HG03558 (cell line): ENCODE data around the gene KCNA1.

Experiments used
- ATAC-seq: cut with Tn5 transposase; IDR thresholded peaks from one replicate; pipeline ENCODE4 v1.9.1; 2021; ENCODE audit warnings: moderate number of reproducible peaks; ENCODE audit not compliant: unreplicated experiment; ENCODE audit errors: extremely low read depth

KCNA1 gene

DNA sequence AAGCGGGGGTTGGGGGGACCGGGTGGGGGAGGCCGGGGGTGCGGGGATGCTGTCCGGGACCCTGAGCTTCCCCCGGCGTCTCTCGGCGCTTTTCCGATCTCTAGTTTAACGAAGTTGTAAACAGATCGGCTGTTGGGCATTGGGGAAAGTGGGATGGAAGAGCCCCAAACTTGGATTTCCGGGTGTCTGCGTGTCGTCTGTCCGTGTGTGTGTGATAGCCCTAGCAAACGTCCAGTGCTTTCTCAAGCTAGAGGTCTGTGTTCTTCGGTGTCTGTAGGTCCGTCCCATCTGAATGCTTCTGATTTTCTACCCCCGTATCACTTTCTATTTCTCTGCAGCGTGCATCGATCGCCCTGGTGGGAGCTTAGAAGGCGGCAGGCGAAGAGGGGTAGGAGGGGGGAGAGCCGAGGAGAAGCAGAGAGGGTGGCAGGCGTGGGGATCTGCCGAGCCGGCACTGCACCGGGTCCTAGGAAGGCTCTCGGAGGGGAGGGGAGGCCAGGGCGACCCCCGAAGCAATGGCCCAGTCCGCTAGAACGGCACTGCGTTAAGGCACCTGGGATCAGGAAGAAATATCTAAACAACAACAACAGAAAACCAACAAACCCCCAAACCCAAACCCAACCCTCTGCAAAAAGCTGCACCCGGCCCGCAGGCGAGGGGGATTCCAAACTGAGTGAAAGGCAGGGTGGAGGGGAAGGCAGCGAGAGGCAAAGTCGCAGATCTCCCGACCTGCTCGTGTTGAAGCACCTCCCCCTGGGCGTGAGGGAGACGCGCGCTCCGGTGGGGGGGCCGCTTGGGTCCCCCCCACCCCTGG is 1.0 kb downstream of the KCNA1 start:
- no peak for ATAC-seq

DNA sequence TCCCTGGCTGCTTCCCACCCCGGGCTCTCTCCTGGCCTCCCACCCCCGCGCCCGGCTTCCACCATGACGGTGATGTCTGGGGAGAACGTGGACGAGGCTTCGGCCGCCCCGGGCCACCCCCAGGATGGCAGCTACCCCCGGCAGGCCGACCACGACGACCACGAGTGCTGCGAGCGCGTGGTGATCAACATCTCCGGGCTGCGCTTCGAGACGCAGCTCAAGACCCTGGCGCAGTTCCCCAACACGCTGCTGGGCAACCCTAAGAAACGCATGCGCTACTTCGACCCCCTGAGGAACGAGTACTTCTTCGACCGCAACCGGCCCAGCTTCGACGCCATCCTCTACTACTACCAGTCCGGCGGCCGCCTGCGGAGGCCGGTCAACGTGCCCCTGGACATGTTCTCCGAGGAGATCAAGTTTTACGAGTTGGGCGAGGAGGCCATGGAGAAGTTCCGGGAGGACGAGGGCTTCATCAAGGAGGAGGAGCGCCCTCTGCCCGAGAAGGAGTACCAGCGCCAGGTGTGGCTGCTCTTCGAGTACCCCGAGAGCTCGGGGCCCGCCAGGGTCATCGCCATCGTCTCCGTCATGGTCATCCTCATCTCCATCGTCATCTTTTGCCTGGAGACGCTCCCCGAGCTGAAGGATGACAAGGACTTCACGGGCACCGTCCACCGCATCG is 1.8 kb downstream of the KCNA1 start:
- no peak for ATAC-seq

GRCh38 chr12:4914720-4915119 is 5.0 kb downstream of the KCNA1 start:
- ATAC-seq = no peak

DNA sequence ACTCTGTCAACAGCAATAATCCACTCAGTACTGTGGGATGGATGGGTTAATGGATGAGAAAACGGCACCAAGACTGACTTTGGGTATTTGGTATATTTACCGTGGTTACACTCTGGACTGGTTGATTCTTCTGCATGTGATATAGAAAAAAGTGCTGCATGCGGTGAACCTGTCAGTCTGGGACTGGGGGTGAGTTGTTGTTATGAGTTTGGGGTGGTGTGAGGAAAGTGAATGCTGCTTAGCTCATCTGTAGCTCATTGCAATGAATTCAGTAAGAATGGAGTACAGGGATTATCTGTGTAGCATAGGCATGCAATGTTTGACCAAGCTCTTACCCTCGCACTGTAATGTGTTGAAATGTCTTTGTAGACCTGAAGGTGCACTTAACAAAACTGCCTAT is 6.0 kb downstream of the KCNA1 start:
- no peak for ATAC-seq

DNA sequence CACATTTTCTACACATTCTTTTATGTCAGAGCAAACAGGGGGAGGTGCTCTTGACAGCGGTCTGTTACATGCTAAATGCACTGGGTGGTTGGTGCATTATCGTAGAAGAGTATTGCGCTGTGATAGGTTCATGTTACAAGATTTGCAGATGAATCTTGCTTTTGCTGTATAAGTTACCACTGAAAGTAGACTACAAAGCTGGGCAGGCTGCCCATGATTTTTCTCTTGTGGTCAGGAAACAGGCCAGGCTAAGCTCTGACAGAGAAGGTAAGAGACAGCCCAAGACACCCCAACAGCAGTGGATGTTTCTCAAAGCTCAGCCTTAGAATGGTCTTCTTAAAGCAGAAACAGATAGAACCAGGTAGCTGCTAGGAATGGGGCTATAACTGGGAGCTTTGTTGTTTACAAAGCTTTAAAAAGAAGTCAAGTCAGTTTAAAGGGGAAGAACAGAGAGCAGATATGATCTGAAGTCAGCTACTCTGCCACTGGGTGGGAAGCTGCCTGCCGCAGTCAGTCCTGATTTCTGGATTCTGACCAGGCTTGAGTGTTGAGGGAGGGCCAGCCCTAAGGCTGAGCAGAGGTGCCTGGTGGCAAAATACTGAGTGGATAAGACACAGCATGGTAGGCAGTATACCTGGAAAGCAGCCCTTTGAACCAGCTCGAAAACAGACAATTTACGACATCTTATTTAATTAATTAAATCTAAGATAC is 9.4 kb downstream of the KCNA1 start:
- ATAC-seq = no peak

- no peak for ATAC-seq
Measured at GRCh38 chr12:4932576-4932975, 22.9 kb downstream of the KCNA1 start.

- no peak for ATAC-seq
Measured at GRCh38 chr12:4933411-4933810, 23.7 kb downstream of the KCNA1 start.

GRCh38 chr12:4934407-4935035 is 24.8 kb downstream of the KCNA1 start:
- no peak for ATAC-seq

- ATAC-seq = no peak
Measured at GRCh38 chr12:4938900-4939299, 29.2 kb downstream of the KCNA1 start.

- no peak for ATAC-seq
Measured at GRCh38 chr12:4939418-4940023, 29.8 kb downstream of the KCNA1 start.

DNA sequence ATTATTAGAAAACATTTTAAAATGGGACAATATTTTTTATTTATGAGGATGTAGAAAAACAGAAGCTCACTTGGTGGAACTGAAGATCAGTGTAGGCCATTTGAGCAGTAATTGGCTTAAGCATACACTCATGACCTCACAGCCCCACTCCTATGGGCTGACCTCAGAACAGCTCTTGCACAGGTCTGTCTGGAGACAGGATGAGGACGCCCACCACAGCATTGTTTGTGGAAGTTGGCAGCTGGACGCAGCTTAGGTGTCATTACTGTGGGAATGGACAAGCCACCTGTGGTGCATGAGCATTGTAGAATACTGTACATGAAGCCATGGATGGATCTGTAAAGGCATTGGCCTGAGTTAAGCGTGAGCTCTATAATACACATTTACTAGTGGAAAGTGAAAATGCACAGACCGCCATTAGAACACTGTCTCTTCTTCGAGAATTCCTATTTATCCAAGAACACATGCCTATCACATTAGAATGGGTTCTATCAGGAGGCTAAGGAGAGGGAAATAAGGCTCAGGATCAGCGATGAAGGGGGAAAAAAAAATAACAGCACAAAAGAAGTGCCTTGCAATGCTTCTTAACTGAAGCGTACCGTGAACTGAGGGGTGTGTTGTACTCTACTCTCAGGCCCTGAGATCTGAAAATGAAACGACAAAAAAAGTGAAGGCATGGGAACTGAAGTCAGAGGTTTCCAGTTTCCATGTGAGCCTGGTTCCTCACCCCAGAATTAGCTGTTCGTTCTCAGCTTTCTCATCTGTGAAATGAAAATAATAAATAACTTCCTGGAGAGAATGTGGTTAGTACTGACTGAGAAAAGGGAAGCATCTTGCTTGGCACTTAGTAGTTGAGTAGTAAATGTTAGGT is 33.6 kb downstream of the KCNA1 start:
- ATAC-seq = peak; percentile 71

DNA sequence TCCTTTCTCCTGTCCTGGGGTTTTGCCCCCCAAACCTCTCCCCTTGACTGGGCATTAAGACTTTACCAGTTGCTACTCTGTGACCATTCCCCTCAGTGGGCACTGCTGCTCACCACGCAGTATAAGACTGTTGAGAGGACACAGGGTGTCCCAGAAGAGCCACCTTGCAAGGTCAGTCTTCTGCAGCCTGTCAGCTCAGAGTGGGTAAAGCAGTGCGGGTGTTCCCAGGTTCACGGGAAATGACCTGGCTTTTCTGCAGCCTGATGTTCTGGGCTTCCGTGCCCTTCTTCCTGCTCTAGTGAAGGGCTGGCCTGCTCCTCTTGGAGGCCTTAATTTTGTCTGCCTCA is 34.2 kb downstream of the KCNA1 start:
- ATAC-seq = no peak

- ATAC-seq = no peak
Measured at GRCh38 chr12:4947253-4947652, 37.5 kb downstream of the KCNA1 start.

- no peak for ATAC-seq
Measured at GRCh38 chr12:4951083-4951482, 41.4 kb downstream of the KCNA1 start.

DNA sequence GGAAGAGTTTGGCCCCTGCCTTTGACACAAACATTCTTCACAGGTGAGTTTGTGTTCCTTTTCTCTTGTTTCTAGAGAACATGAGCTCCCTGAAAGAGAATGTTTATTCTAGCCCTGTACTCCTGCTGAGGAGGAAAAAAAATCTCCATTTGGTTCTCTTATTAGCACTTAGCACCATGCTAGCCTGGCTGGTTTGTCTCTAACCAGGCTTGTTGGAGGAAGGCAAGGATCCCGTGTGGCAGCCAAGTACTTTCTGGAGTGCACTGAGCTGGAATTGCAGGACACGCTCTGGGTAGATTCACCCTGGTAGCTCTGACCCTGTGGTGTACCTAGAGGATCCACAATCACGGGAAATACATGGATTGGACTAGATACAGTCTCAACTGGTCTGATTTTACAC is 41.9 kb downstream of the KCNA1 start:
- no peak for ATAC-seq

DNA sequence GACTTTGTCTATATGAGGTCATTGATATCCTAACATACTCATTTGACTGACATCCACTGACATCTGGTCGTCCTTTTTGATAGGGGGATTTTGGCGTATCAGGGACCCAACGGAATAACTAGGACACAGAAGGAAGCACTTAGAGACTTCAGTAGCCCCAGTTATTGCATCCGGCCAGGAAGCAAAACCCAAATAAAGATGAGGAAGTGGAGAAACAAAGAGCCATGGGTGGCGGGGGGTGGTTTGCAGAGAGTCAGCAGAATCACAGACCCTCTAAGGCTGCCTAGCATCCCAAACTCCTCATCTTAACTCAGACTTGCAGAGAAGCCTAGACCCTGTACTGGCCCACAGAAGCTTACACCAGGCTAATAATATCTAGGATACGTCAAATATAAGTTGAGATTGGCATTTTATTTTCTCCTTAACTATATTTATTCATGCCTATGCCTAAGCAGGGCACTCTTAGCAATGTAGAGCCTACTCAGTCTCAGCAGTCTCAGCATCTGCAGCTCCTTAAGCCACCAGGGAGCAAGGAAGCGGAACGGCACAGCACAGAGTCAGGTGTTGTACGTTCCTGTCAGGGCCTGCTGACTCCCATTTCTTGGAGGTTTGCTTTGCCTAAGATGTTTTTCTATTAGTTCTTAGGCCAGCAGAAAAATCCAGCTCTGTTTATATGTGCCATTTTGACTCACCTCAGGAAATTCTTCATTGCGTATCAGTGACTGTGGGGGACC is 45.1 kb downstream of the KCNA1 start:
- no peak for ATAC-seq

DNA sequence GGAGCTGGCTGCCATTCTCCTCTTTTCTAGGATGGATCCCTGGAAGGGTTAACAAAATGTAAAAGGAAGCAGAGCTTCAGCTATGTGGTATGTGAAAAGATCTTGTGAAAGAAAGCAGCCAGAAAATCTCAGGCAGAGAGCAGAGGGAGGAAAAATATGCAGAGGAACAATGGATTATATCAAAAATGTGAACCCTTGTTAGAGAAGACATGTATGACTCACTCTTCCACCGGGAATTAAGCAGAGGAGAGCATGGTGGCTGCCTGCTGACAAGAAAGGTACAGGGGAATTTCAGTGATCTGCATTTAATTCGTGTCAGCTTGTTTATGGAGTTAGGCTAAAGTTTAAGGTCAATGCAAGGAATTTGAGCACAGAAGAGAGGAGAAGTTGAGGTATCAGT is 46.3 kb downstream of the KCNA1 start:
- ATAC-seq = no peak

- no peak for ATAC-seq
Measured at GRCh38 chr12:4956968-4957367, 47.3 kb downstream of the KCNA1 start.

- no peak for ATAC-seq
Measured at GRCh38 chr12:4957761-4958160, 48.1 kb downstream of the KCNA1 start.
